Pancreas (tissue), 10 donors: ENCODE measurements around the gene RNF152. TPM values are rescaled to one million over a fixed set of nuclear protein-coding genes. Genes with fewer than 3 reads are reported as not detected.

Experiments used
- ATAC-seq, 4 donors: fragments of 200-7000 bp; cut with Tn5 transposase; one replicate each; pipeline versions ENCODE4 v1.8.0 to v1.9.1; 2020; ENCODE audit warnings: mild to moderate bottlenecking in 4 of 4, moderate library complexity in 4 of 4
- DNase-seq, 6 donors: peaks; one replicate each; pipeline ENCODE4 v3.0.0-alpha.2; 2020
- FAIRE-seq: peaks from 2 replicates; lab custom pipeline; 2012; peaks lifted over from hg19 to GRCh38; lab: Jason Lieb, UNC
- H3K27ac ChIP-seq, 4 donors: fragments of 200-600 bp; sonication (generic); 1 replicate in 3 of 4; 2 replicates in 1 of 4; pipeline versions ENCODE4 v1.5.0 to v1.8.0; 2020
- H3K27me3 ChIP-seq, 4 donors: fragments of 200-600 bp; one replicate each; pipeline ENCODE4 v1.8.0; 2021
- H3K36me3 ChIP-seq, 3 donors: fragments of 200-600 bp; sonication (generic) in 1 of 3; one replicate each; pipeline versions ENCODE4 v1.5.0 to v1.8.0; 2020 to 2021
- H3K4me1 ChIP-seq, 3 donors: fragments of 200-600 bp; one replicate each; pipeline ENCODE4 v1.8.0; 2021
- H3K4me3 ChIP-seq, 4 donors: fragments of 200-600 bp; sonication (generic) in 2 of 4; one replicate each; pipeline versions ENCODE4 v1.5.0 to v1.8.0; 2020 to 2021
- H3K9me3 ChIP-seq, 4 donors: fragments of 200-600 bp; one replicate each; pipeline ENCODE4 v1.8.0; 2021
- WGBS, 2 donors: extraction: QIAGEN DNeasy Blood & Tissue Kit; methylation state at CpG; one replicate each; pipeline ENCODE4 v1.1.7; 2013; 5-methylcytosine and 5-hydroxymethylcytosine counted together
- intact Hi-C, 3 donors: fragments of 100-400 bp; cut with DNase I; formaldehyde crosslinking; loops; one replicate each; pipeline versions ENCODE4 v1.11.1 to v1.14.2; 2022
- polyA plus RNA-seq, 2 donors: library from polyadenylated mRNA; stranded (reverse); fragments of 200-250 nt; gene quantifications; one replicate each; pipeline ENCODE4 v1.2.3, GENCODE V29; 2013
- total RNA-seq, 6 donors: library from RNA; stranded (reverse); fragmentation: NEBNext Ultra II Directional in 4 of 6; extraction: Animal tissue kit (Norgen Biotek cat#: 25700) in 4 of 6; gene quantifications; one replicate each; pipeline versions ENCODE4 v1.2.1 to v1.2.4, GENCODE V29; 2021 to 2023
- TF ChIP-seq, protein P1 (sequence below), 4 donors: fragments of 200-600 bp; sonication (generic) in 3 of 4; IDR thresholded peaks; one replicate each; pipeline versions ENCODE4 v1.5.0 to v1.8.0; 2021; ENCODE audit warnings: antibody characterized with exemption in 4 of 4
- donor health status: healthy with polysubstance abuse.
- donor health status: DM: no; HTN: no; CAD: no; lungs with moderate emphysema.
- donor health status: DM: no; HTN: no; CAD: no.
- donor health status: control.
- donor health status: control.
- donor health status: Bipolar disorder and iron deficiency.
- donor health status: DM: yes; HTN: yes; CAD: no.
- donor health status: DM: no; HTN: no; CAD: no.
- donor health status: DM: no; HTN: no; CAD: no.
- donor health status: DM: yes; HTN: yes; CAD: no.

RNF152 gene
- total and polyA plus RNA-seq, 8 donors = 0.91 to 7.2 (median 4.8) TPM

DNA sequence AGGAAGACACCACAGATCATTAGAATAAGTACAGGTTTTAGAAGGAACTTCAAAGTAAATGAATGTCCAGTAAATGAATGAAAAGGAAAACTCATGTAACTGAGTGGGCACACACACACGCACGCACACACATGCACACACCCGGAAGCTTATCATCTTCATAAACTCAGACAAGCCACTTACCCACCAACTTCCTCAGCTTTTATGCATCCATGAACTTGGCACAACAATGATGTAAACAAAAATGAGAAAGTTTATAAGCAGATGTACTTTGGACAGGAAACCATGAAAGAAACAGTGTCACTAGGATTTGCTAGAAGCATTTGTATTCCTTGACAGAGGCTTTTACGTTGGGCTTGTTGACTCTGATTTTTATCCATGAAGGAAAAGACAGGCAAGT lies 23.2 kb downstream of the RNF152 start:
- TF ChIP-seq, protein P1, sequence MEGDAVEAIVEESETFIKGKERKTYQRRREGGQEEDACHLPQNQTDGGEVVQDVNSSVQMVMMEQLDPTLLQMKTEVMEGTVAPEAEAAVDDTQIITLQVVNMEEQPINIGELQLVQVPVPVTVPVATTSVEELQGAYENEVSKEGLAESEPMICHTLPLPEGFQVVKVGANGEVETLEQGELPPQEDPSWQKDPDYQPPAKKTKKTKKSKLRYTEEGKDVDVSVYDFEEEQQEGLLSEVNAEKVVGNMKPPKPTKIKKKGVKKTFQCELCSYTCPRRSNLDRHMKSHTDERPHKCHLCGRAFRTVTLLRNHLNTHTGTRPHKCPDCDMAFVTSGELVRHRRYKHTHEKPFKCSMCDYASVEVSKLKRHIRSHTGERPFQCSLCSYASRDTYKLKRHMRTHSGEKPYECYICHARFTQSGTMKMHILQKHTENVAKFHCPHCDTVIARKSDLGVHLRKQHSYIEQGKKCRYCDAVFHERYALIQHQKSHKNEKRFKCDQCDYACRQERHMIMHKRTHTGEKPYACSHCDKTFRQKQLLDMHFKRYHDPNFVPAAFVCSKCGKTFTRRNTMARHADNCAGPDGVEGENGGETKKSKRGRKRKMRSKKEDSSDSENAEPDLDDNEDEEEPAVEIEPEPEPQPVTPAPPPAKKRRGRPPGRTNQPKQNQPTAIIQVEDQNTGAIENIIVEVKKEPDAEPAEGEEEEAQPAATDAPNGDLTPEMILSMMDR (IDR thresholded peaks at IDR 0.05) = no peak
- Histone ChIP-seq H3K27me3 (no peaks in the 10 kb centered on the region), H3K9me3 (no peaks in the 10 kb centered on the region), H3K36me3 (no peaks in the 10 kb centered on the region), H3K27ac (no peak overlapping the region), H3K4me3 (no peak overlapping the region), H3K4me1 (no peaks in the 10 kb centered on the region)
- ATAC-seq = no peak
- no peak for DNase-seq
- 77 to 81% methylated on average over 4 of the region's 4 CpGs for WGBS, 2 donors
- no peak for FAIRE-seq
- intact Hi-C loops = no loop called here

DNA sequence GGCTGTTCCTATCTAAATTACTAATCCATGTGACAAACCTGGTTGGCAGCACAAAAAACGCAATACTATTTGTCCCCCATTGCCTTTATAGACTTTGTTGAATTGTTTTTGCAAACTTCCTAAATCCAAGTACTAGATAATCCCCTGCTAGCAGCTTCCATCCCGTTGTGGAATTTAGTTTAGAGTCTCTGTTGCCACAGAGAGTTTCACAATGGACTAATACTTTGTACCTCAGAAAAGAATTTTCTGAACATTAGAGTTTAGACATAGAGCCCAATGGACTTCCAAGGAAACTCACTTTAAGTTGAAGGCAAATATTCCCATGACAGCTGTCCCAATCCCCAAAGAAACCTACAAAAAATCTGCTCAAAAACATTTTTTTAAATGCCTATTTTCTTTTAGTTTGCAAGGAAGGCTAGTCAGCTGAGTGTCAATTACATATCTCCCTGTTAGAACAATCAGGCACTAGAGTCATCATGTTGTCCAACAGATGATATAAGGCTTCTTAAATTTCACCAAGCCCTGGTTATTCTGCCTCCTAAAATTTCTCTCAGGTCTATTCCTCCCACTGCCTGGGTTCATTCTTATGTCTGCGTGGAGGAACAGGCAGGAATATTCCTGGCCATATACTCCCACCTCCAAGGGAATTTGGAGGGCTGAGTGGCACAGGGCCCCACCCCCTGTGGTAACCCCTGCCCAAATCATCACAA lies 27.2 kb downstream of the RNF152 start:
- DNase-seq (no peak), ATAC-seq (no peak), FAIRE-seq (no peak)
- TF ChIP-seq, protein P1 (IDR thresholded peaks at IDR 0.05) = no peak
- H3K27me3 ChIP-seq = no peaks in the 10 kb centered on the region
- no peak overlapping the region for H3K4me3 ChIP-seq
- H3K36me3 ChIP-seq = no peaks in the 10 kb centered on the region
- no peak overlapping the region for H3K27ac ChIP-seq
- no peaks in the 10 kb centered on the region for H3K4me1 ChIP-seq
- WGBS, 2 donors = 56 to 65% methylated on average over 3 of the region's 3 CpGs
- H3K9me3 ChIP-seq = no peaks in the 10 kb centered on the region
- intact Hi-C loops = no loop called here

DNA sequence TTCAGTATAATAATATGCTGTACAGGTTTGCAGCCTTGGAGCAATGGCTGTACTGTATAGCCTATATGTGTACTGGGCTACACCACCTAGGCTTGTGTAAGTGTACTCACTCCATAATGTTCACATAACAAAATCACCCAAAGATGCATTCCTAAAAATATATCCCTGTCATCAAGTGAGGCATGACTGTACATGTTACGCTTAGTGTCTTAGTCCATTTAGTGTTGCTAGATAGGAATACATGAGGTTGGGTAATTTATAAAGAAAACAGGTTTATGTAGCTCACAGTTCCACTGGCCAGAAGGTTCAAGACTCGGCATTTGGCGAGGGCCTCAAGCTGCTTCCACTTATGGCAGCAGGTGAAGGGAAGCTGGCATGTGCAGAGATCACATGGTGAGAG lies 31.4 kb downstream of the RNF152 start:
- FAIRE-seq (no peak), ATAC-seq (no peak), DNase-seq (no peak)
- no peaks in the 10 kb centered on the region for H3K4me1 ChIP-seq
- H3K4me3 ChIP-seq = no peak overlapping the region
- 93 to 99% methylated on average over 3 of the region's 3 CpGs for WGBS, 2 donors
- H3K27ac ChIP-seq = no peak overlapping the region
- no peaks in the 10 kb centered on the region for H3K36me3 ChIP-seq
- no peaks in the 10 kb centered on the region for H3K9me3 ChIP-seq
- TF ChIP-seq, protein P1 (IDR thresholded peaks at IDR 0.05) = no peak
- H3K27me3 ChIP-seq = no peaks in the 10 kb centered on the region
- intact Hi-C loops = no loop called here

DNA sequence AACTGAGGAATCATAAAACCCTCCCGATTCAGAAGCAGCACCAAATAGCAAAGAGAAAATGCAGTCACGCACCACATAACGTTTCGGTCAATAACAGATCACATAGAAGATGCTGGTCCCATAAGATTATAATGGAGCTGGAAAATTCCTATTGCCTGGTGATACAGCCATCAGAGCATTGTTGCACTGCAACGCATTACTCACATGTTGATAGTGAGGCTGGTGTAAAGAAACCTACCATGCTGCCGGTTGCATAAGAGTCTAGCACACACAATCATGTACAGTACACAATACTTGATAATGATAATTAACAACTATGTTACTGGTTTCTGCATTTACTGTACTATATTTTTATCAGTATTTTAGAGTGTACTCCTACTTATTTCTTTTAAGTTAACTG lies 32.5 kb downstream of the RNF152 start:
- Histone ChIP-seq H3K27ac (no peak overlapping the region), H3K4me3 (no peak overlapping the region), H3K4me1 (no peaks in the 10 kb centered on the region), H3K27me3 (no peaks in the 10 kb centered on the region), H3K9me3 (no peaks in the 10 kb centered on the region), H3K36me3 (no peaks in the 10 kb centered on the region)
- DNase-seq (no peak), ATAC-seq (no peak), FAIRE-seq (no peak)
- 93 to 94% methylated on average over 6 of the region's 6 CpGs for WGBS, 2 donors
- intact Hi-C loops = no loop called here
- TF ChIP-seq, protein P1 (IDR thresholded peaks at IDR 0.05) = no peak

DNA sequence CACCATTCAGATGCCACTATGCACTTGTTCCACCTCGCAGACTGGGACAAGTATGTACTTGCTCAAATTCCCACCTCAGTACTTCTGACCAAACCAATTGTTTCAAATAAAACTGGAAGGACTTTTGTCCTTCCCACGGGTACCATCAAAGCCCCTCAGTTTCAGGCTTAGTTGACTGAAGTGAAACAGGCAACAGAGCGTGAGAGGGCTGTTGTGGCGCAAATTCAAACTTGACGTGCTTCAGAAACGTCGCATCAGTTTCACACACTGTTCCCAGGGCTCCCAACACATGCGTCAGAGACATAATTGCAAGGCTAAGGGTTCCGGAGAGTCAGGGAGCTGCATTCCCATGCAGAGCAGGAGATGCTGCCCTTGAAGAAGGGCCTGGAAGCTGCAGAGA lies 33.7 kb downstream of the RNF152 start:
- FAIRE-seq (no peak), ATAC-seq (no peak), DNase-seq (no peak)
- intact Hi-C loops = no loop called here
- Histone ChIP-seq H3K4me3 (no peak overlapping the region), H3K4me1 (peaks cover 0 to under 1% (median 0%) of the 10 kb centered on the region in 3 donors), H3K27ac (no peak overlapping the region), H3K27me3 (no peaks in the 10 kb centered on the region), H3K9me3 (no peaks in the 10 kb centered on the region), H3K36me3 (no peaks in the 10 kb centered on the region)
- 91 to 92% methylated on average over 9 of the region's 9 CpGs for WGBS, 2 donors
- TF ChIP-seq, protein P1 (IDR thresholded peaks at IDR 0.05) = no peak
